Measurements from ENCODE around the gene OLFML2B.

OLFML2B gene

GRCh38 chr1:162069334-162070093 lies 45.8 kb upstream of the OLFML2B start, which contains the start of gene NOS1AP (continued):
- TF ChIP-seq ZNF677 (tag by site-specific recombination; IDR thresholded peaks at IDR 0.05) (no peak; the same call in 1 of the 2 replicates), ZNF391 (tag by site-specific recombination; IDR thresholded peaks at IDR 0.05; ENCODE audit: borderline replicate concordance, low read depth) (no peak), MEIS1 (CRISPR knock-in tag; IDR thresholded peaks at IDR 0.05; ENCODE audit: borderline replicate concordance) (no peak)

- Histone ChIP-seq H3K27ac (ENCODE audit: extremely low read depth, low read depth, low read length) (no peak overlapping the region), H3K9me3 (ENCODE audit: control insufficient read depth, insufficient read depth, low read depth, low read length) (no peaks in the 10 kb centered on the region), H3K36me3 (ENCODE audit: control insufficient read depth in 2 of 2, insufficient read depth in 1 of 2, low read length in 2 of 2) (no peaks in the 10 kb centered on the region), H3K4me1 (ENCODE audit: control insufficient read depth, insufficient read depth, low read length) (peaks cover 32% of the 10 kb centered on the region), H3K4me3 (ENCODE audit: low read depth, low read length) (no peak overlapping the region)
- ChIA-PET CTCF (interaction anchor here (0.7 to 1.2 kb wide), 2 partner anchors 191 to 208 kb away, joined by 3 read pairs; no protein-coding TSS in a partner anchor), POLR2A (no interaction called here)
- TF ChIP-seq ZIC2 (tag by site-specific recombination; IDR thresholded peaks at IDR 0.05) (no peak), GFI1B (tag by site-specific recombination; IDR thresholded peaks at IDR 0.05) (no peak), KLF7 (tag by site-specific recombination; IDR thresholded peaks at IDR 0.05; ENCODE audit: borderline replicate concordance) (no peak), ZNF157 (tag by site-specific recombination; IDR thresholded peaks at IDR 0.05) (no peak), ZBTB44 (tag by site-specific recombination; IDR thresholded peaks at IDR 0.05) (no peak), ZSCAN4 (tag by site-specific recombination; IDR thresholded peaks at IDR 0.05) (no peak), ZNF112 (tag by site-specific recombination; IDR thresholded peaks at IDR 0.05) (no peak), ZNF660 (tag by site-specific recombination; IDR thresholded peaks at IDR 0.05) (no peak), SALL2 (tag by site-specific recombination; IDR thresholded peaks at IDR 0.05; ENCODE audit: borderline replicate concordance) (no peak), ZNF639 (tag by site-specific recombination; IDR thresholded peaks at IDR 0.05) (no peak), ZNF416 (tag by site-specific recombination; IDR thresholded peaks at IDR 0.05) (no peak), ZNF121 (tag by site-specific recombination; IDR thresholded peaks at IDR 0.05) (no peak), ZNF777 (tag by site-specific recombination; IDR thresholded peaks at IDR 0.05; ENCODE audit: borderline replicate concordance) (no peak), ZNF37A (tag by site-specific recombination; IDR thresholded peaks at IDR 0.05) (no peak), ZNF214 (tag by site-specific recombination; IDR thresholded peaks at IDR 0.05; ENCODE audit: borderline replicate concordance) (no peak), ZNF211 (tag by site-specific recombination; IDR thresholded peaks at IDR 0.05; ENCODE audit: low read depth) (no peak), ZNF133 (tag by site-specific recombination; IDR thresholded peaks at IDR 0.05) (no peak), PRDM6 (tag by site-specific recombination; IDR thresholded peaks at IDR 0.05) (no peak)
These were observed 44.6 kb upstream of the OLFML2B start for GRCh38 chr1:162068301-162068700.

All from HEK293 (cell line).